ENCODE results near the gene C11orf24. TPM values are rescaled to one million over a fixed set of nuclear protein-coding genes. Genes with fewer than 3 reads are reported as not detected.

The C11orf24 gene
- total and polyA plus RNA-seq, 9 of the 15 experiments (the other 6 are each of a cell fraction or from before 2014, with no cell fraction given): 2.0 to 65.2 (median 32.5) TPM

DNA sequence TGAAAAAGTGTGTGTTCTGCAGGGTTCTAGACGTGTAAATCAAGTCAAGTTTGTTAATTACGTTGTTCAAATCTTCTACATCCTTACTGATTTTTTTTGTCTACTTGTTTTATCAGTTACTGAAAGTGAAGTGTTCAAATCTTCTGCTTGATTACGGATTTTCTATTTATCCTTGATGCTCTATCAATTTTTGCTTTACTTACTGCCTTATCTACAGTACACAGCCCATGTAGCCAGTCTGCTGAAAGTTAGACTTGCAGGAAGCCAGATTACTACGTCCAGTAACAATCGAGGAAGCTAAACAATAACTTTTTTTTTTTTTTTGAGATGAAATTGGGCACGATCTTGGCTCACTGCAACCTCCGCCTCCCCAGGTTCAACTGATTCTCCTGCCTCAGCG, 15.6 kb upstream of the C11orf24 start:
- Histone ChIP-seq H3K27me3 (ENCODE audit: control insufficient read depth in 2 of 2, insufficient read depth in 2 of 2, low read length in 2 of 2) (no peaks in the 10 kb centered on the region), H3K4me2 (ENCODE audit: insufficient read depth, low read length) (no peak overlapping the region), H3K9ac (ENCODE audit: insufficient read depth in 1 of 2, low read depth in 2 of 2, low read length in 2 of 2) (no peak overlapping the region), H2AFZ (ENCODE audit: low read depth, low read length) (no peak overlapping the region), H3K9me3 (replicated peaks; ENCODE audit: control insufficient read depth, insufficient read depth, low read depth, low read length) (peaks cover 7% of the 10 kb centered on the region; the same call in 1 of the 2 replicates), H3K79me2 (ENCODE audit: control insufficient read depth, insufficient read depth, low read length) (no peaks in the 10 kb centered on the region), H3K9me1 (ENCODE audit: control insufficient read depth, insufficient read depth, low read length) (no peaks in the 10 kb centered on the region), H3K36me3 (ENCODE audit: control insufficient read depth, insufficient read depth, low read length) (no peaks in the 10 kb centered on the region), H3K4me1 (replicated peaks in 1 of 2; ENCODE audit: control insufficient read depth in 2 of 2, insufficient read depth in 2 of 2, low read length in 2 of 2) (peaks cover 5 to 6% of the 10 kb centered on the region in 2 experiments; a peak in 3 of 5 replicates), H4K20me1 (replicated peaks; ENCODE audit: control insufficient read depth, insufficient read depth, low read length) (no peaks in the 10 kb centered on the region), H3K27ac (ENCODE audit: extremely low read depth, low read depth, low read length) (no peak overlapping the region), H3K4me3 (no peak overlapping the region)
- in situ Hi-C loops (cut with MboI): no loop called here
- CTCF ChIA-PET (ENCODE audit: low intra/inter-chr PET ratio): no interaction called here
- POLR2A ChIA-PET: interaction anchor here (0.6 to 1.6 kb wide), 4 partner anchors 13 to 611 kb away, joined by 3 to 13 read pairs (median 4); partner anchors contain the start of gene C11orf24
- peak in 1 of 4 experiments; percentile 7 for DNase-seq (ENCODE audit: extremely low read depth in 1 of 4, low spot score in 3 of 4)
- intact Hi-C loops (cut with micrococcal nuclease): no loop called here
- BruUV-seq (replicated peaks): no TSS peak
- WGBS (ENCODE audit: insufficient coverage, low coverage, missing lambda C conversion rate): 4% methylated on average over 6 of the region's 8 CpGs
- no peak; the same call in 2 of the 3 replicates for ATAC-seq
- FAIRE-seq: peak; percentile 67
- TF ChIP-seq TEAD4 (IDR thresholded peaks at IDR 0.05; ENCODE audit: low read length) (peak; percentile 58; the same call in 1 of the 2 replicates), TEAD4 (CRISPR knock-in tag; IDR thresholded peaks at IDR 0.05; ENCODE audit: borderline replicate concordance) (no peak), ZNF384 (IDR thresholded peaks at IDR 0.05; ENCODE audit: low read depth, low read length) (peak; percentile 49; the same call in 1 of the 2 replicates), CBFA2T3 (IDR thresholded peaks at IDR 0.05) (peak; percentile 76), SMAD3 (CRISPR knock-in tag; conservative IDR thresholded peaks at IDR 0.05) (no peak), HDAC2 (IDR thresholded peaks at IDR 0.05) (0 out of 2 replicates have a peak, but pooled peaks have one; percentile 37), BACH1 (tag; IDR thresholded peaks at IDR 0.05) (no peak), ARID4B (CRISPR knock-in tag; IDR thresholded peaks at IDR 0.05) (no peak), CBFA2T2 (conservative IDR thresholded peaks at IDR 0.05) (peak; percentile 37), ETV1 (tag; conservative IDR thresholded peaks at IDR 0.05; ENCODE audit: low read depth) (no peak), NCOR1 (IDR thresholded peaks at IDR 0.05) (peak; percentile 41), TFE3 (CRISPR knock-in tag; IDR thresholded peaks at IDR 0.05) (no peak), SMARCC2 (IDR thresholded peaks at IDR 0.05; ENCODE audit: low read depth) (no peak), HDAC1 (IDR thresholded peaks at IDR 0.05) (0 out of 4 replicates have a peak, but pooled peaks of 1 of the 2 experiments have one; percentile 18), KDM1A (IDR thresholded peaks at IDR 0.05) (peak; percentile 68 to 75), TCF3 (CRISPR knock-in tag; IDR thresholded peaks at IDR 0.05) (0 out of 2 replicates have a peak, but pooled peaks have one; percentile 41)
- TF ChIP-seq, protein P1, sequence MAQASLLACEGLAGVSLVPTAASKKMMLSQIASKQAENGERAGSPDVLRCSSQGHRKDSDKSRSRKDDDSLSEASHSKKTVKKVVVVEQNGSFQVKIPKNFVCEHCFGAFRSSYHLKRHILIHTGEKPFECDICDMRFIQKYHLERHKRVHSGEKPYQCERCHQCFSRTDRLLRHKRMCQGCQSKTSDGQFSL (CRISPR knock-in tag; IDR thresholded peaks at IDR 0.05): no peak
- TF ChIP-seq, protein P1 (tag; IDR thresholded peaks at IDR 0.05): no peak
